Thyroid gland (tissue), 4 donors: ENCODE measurements around the gene SLC12A3. TPM values are rescaled to one million over a fixed set of nuclear protein-coding genes. Genes with fewer than 3 reads are reported as not detected.

Experiments used
- DNase-seq, 2 donors: peaks; one replicate each; pipeline ENCODE4 v3.0.0-alpha.2; 2019
- H3K27ac ChIP-seq, 3 donors: fragments of 200-600 bp; sonication (generic); 1 replicate in 2 of 3; 2 replicates in 1 of 3; pipeline ENCODE4 v1.5.1; 2016 to 2019; ENCODE audit warnings: mild to moderate bottlenecking in 1 of 3, moderate library complexity in 1 of 3
- H3K27me3 ChIP-seq: fragments of 200-600 bp; sonication (generic); one replicate; pipeline ENCODE4 v1.5.1; 2019
- H3K36me3 ChIP-seq, 2 donors: fragments of 200-600 bp; sonication (generic); one replicate each; pipeline ENCODE4 v1.5.1; 2016 to 2019
- H3K4me1 ChIP-seq, 2 donors: fragments of 200-600 bp; sonication (generic); one replicate each; pipeline ENCODE4 v1.5.1; 2017 to 2019
- H3K4me3 ChIP-seq, 3 donors: fragments of 200-600 bp; sonication (generic); replicated peaks in 1 of 3; 1 replicate in 2 of 3; 2 replicates in 1 of 3; pipeline ENCODE4 v1.5.1; 2016; ENCODE audit warnings: mild to moderate bottlenecking in 1 of 3
- H3K9me3 ChIP-seq: fragments of 200-600 bp; sonication (generic); one replicate; pipeline ENCODE4 v1.5.1; 2017
- POLR2A ChIP-seq, 2 donors: fragments of 450-650 bp; IDR thresholded peaks; one replicate each; pipeline ENCODE4 v1.6.1; 2017; ENCODE audit warnings: antibody characterized with exemption in 2 of 2, mild to moderate bottlenecking in 2 of 2, moderate library complexity in 1 of 2
- WGBS, 2 donors: methylation state at CpG; one replicate each; pipeline ENCODE4 v1.1.5; 2017; 5-methylcytosine and 5-hydroxymethylcytosine counted together
- intact Hi-C: fragments of 100-400 bp; cut with DNase I; formaldehyde crosslinking; loops from one replicate; pipeline ENCODE4 v1.15.1; 2023
- total RNA-seq, 4 donors: library from RNA; depleted of rRNA; stranded (reverse); fragments of >200 nt; gene quantifications; one replicate each; pipeline ENCODE4 v1.2.3, GENCODE V29; 2016
- TF ChIP-seq, protein P1 (sequence below), 6 experiments: fragments of 200-600 bp in 3 of 6; fragments of 450-650 bp in 3 of 6; sonication (generic) in 3 of 6; IDR thresholded peaks; one replicate each; pipeline ENCODE4 v1.5.1; 2016 to 2019; ENCODE audit warnings: antibody characterized with exemption in 6 of 6, mild to moderate bottlenecking in 2 of 6, inconsistent platforms in 1 of 6, moderate library complexity in 1 of 6

Gene SLC12A3
- total RNA-seq, 4 donors from 2014 or later: not detected

DNA sequence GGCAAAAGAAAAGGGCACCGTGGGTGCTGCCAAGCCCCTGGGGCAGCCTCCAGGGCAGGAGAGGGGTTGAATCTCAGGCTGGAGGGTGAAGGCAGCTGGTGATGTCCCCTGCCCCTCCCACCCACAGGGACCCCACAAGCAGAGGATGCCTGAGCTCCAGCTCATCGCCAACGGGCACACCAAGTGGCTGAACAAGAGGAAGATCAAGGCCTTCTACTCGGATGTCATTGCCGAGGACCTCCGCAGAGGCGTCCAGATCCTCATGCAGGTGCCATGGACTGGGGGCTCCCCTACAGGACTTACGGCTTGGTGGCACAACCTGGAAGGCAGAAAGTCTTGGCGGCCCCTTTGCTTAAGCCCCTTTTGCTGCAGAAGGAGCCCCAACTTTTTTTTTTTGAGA is 21.8 kb downstream of the SLC12A3 start:
- Histone ChIP-seq H3K4me3 (no peak overlapping the region), H3K9me3 (no peaks in the 10 kb centered on the region), H3K4me1 (no peaks in the 10 kb centered on the region), H3K27me3 (no peaks in the 10 kb centered on the region), H3K27ac (no peak overlapping the region), H3K36me3 (no peaks in the 10 kb centered on the region)
- intact Hi-C loops: no loop called here
- no peak for DNase-seq
- WGBS, 2 donors: 82 to 86% methylated on average over 2 to 9 of the region's 9 CpGs
- TF ChIP-seq, protein P1, sequence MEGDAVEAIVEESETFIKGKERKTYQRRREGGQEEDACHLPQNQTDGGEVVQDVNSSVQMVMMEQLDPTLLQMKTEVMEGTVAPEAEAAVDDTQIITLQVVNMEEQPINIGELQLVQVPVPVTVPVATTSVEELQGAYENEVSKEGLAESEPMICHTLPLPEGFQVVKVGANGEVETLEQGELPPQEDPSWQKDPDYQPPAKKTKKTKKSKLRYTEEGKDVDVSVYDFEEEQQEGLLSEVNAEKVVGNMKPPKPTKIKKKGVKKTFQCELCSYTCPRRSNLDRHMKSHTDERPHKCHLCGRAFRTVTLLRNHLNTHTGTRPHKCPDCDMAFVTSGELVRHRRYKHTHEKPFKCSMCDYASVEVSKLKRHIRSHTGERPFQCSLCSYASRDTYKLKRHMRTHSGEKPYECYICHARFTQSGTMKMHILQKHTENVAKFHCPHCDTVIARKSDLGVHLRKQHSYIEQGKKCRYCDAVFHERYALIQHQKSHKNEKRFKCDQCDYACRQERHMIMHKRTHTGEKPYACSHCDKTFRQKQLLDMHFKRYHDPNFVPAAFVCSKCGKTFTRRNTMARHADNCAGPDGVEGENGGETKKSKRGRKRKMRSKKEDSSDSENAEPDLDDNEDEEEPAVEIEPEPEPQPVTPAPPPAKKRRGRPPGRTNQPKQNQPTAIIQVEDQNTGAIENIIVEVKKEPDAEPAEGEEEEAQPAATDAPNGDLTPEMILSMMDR (IDR thresholded peaks at IDR 0.05): no peak
- no peak for TF ChIP-seq POLR2A (IDR thresholded peaks at IDR 0.05)

DNA sequence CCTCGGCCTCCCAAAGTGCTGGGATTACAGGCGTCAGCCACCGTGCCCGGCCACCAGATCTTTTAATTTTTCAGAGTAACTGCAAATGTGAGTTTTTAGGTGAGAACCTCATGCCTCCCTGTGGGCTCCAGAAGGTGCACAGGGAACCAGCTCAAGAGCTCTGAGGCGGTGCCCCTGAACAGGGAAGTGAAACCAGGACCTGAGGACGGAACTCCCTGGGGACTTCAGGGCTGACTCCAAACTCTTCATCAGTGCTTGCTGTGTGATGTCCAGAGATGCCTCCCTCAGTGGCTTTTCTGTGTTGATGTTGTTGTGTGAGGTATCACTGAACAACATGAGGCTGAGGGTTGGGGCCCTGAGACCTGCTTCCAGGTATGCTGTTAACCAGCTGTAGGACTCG is 23.8 kb downstream of the SLC12A3 start:
- Histone ChIP-seq H3K27ac (no peak overlapping the region), H3K4me3 (no peak overlapping the region), H3K36me3 (no peaks in the 10 kb centered on the region), H3K9me3 (no peaks in the 10 kb centered on the region), H3K27me3 (no peaks in the 10 kb centered on the region), H3K4me1 (no peaks in the 10 kb centered on the region)
- DNase-seq: no peak
- WGBS, 2 donors: 92 to 94% methylated on average over 7 of the region's 7 CpGs
- intact Hi-C loops: no loop called here
- TF ChIP-seq, protein P1 (IDR thresholded peaks at IDR 0.05): no peak
- no peak for TF ChIP-seq POLR2A (IDR thresholded peaks at IDR 0.05)

DNA sequence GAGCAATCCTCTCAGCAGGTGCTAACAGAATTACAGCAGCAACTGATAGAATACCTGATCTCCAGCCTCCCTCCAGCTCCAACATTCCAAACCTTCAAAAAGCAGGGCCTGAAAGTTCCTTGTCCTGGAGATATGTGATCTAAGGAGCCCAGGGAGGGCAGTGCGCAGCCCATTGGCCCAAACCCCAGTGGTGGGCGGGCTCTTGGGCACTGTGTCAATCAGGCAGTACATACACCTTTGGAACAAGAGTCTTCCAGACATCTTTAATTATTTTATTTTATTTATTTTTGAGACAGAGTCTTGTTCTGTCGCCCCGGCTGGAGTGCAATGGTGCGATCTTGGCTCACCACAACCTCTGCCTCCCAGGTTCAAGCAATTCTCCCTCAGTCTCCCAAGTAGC is 24.2 kb downstream of the SLC12A3 start:
- no peak overlapping the region for H3K4me3 ChIP-seq
- 97 to 100% methylated on average over 5 of the region's 5 CpGs for WGBS, 2 donors
- no peaks in the 10 kb centered on the region for H3K9me3 ChIP-seq
- H3K4me1 ChIP-seq: no peaks in the 10 kb centered on the region
- TF ChIP-seq, protein P1 (IDR thresholded peaks at IDR 0.05): no peak
- TF ChIP-seq POLR2A (IDR thresholded peaks at IDR 0.05): no peak
- no peaks in the 10 kb centered on the region for H3K36me3 ChIP-seq
- intact Hi-C loops: no loop called here
- no peak for DNase-seq
- no peaks in the 10 kb centered on the region for H3K27me3 ChIP-seq
- no peak overlapping the region for H3K27ac ChIP-seq

DNA sequence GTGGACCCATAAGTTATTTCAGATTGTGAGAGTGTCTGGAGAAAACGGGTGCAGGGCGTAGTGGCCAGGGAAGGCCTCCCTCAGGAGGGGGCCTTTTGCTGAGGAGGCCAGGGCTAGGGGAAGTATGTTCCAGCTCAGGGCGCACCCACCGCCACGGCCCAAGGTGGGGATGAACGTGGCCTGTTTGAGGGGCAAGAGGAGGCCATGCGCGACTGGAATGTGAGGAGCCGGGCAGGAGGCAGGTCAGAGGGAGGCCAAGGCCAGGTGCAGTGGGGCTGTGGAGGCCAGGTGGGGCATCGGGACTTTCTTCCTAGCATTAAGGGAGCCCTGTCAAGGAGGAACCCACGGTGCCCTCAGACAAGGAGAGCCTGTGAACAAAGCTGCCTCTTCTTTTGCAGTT is 26.7 kb downstream of the SLC12A3 start:
- TF ChIP-seq, protein P1 (IDR thresholded peaks at IDR 0.05): no peak
- TF ChIP-seq POLR2A (IDR thresholded peaks at IDR 0.05): no peak
- Histone ChIP-seq H3K4me3 (no peak overlapping the region), H3K27me3 (no peaks in the 10 kb centered on the region), H3K36me3 (no peaks in the 10 kb centered on the region), H3K27ac (no peak overlapping the region), H3K9me3 (no peaks in the 10 kb centered on the region), H3K4me1 (no peaks in the 10 kb centered on the region)
- no peak for DNase-seq
- intact Hi-C loops: no loop called here
- WGBS, 2 donors: 67 to 68% methylated on average over 11 of the region's 11 CpGs

DNA sequence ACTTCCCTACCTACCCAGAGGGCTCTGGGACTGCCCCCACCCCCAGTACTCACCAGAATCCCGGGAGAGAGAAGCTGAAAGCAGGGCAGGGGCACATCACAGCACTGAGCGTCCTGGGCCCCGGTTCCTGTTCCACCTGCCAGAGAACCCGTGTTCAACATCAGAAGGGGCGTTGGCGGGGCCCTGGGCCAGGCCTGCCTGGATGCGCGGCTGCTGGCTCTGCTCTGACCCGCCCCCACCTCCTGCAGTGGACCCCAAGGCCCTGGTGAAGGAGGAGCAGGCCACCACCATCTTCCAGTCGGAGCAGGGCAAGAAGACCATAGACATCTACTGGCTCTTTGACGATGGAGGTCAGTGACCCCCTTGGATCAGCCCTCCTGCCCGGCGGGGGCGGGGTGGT is 27.7 kb downstream of the SLC12A3 start:
- Histone ChIP-seq H3K27ac (no peak overlapping the region), H3K36me3 (no peaks in the 10 kb centered on the region), H3K4me1 (no peaks in the 10 kb centered on the region), H3K4me3 (no peak overlapping the region), H3K9me3 (no peaks in the 10 kb centered on the region), H3K27me3 (no peaks in the 10 kb centered on the region)
- TF ChIP-seq, protein P1 (IDR thresholded peaks at IDR 0.05): no peak
- no peak for TF ChIP-seq POLR2A (IDR thresholded peaks at IDR 0.05)
- DNase-seq: no peak
- intact Hi-C loops: no loop called here
- 52 to 92% methylated on average over 4 to 10 of the region's 14 CpGs for WGBS, 2 donors
